GM04503 (cell line): Measurements from ENCODE around the gene GJB6.
"Not testable (repeated sequence)": the region's sequence is repeated elsewhere in the genome, so short reads cannot be mapped to it uniquely, and the experiment has no call there.

Experiments used
- DNase-seq: peaks from one replicate; pipeline ENCODE4 v3.0.0-alpha.2; 2012; ENCODE audit warnings: low read depth

Gene GJB6

DNA sequence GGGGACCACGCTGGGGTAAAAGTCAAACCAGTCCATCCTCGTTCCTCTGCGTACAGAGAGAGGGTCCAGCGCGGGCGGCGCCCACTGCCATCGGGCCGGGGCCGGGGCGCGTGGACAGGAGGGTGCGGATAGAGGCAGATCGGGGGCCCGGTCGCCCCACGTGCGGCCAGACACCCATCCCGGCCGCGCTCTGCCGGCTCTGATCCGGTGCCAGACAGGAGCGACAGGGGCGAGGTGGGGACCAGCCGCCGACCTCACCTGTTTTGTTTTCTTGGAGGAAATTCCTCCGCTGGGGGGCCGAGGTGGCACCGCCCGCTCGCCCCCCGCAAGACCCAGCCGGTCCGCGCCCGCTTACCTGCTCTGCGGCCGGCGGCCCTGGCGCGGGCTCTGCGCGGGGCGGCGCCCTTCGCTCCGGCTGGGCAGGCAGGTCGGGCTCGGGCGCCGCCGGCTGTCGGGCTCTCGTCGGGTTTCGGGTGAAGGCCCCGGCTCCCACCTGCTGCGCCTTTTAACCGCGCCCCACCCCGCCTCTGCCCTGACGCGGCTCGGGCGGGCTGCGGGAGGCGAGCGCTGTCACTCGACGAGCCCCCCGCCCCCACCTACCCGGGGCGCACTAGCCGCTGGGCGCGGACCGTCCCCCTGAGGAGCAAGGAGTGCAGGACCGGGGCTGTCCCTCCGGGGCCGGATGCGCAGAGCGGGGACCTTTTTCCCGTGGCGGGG lies at the start of gene GJB6:
TSS of gene GJB6 (minus strand) at position 481 of the 717 bp plus-strand sequence. CDS start 8,839 bp downstream, outside the sequence.
- DNase-seq, result no peak

DNA sequence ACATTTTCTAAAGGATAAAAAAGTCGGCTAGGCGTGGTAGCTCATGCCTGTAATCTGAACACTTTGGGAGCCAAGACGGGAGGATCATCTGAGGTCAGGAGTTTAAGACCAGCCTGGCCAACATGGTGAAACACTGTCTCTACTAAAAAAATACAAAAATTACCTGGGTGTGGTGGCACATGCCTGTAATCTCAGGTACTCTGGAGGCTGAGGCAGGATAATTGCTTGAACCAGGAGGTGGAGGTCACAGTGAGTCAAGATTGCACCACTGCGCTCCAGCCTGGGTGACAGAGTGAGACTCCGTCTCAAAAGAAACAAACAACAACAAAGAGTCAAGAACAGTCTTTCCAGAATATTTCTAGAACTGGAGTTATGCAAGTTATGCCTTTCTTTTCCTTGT lies 44.8 kb upstream of the GJB6 start:
- not testable (repeated sequence) for DNase-seq

DNA sequence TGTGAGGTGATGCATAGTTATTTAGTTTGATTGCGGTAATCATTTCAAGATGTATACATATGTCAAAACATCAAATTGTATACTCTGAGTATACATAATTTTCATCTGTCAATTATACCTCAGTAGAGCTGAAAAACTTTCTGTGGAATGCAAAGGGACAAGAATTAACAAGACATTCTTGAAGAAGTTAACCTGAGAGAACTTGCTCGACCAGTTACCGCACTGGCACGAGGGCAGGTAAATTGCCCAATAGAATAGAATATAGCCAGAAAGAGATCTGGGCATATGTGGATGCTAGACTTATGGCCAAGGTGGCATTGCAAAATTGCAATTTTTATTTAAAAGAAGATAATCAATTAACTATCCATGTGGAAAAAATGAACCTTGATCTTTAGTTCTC lies 42.3 kb upstream of the GJB6 start:
- DNase-seq, result no peak

DNA sequence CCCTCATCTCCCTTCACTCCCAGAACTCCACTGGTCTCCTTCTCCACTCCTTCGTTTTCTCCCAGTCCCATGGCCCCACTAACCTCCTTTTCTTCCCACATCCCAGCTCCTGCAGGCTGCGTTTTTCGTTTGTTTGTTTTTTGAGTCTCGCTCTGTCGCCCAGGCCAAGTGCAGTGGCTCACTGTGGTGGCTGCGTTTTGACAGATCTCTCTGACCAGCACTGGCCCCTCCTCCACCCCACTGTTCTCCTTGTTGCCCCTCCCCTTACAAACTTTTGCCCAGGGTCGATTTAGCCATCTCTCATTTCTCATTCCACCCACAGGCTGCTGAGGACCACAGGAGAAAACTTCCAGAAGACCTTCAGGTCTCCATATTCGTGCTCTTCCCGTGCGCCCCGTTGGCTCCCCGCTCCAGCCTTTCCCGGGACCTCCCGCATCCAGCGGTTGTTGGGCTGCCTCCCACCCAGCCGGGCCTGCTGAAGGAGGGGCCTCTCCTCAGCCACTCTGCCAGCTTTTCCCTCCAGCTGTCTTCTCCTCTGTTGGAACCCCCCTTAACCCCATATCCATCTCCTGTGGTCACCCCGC lies 40.6 kb upstream of the GJB6 start:
- no peak for DNase-seq

DNA sequence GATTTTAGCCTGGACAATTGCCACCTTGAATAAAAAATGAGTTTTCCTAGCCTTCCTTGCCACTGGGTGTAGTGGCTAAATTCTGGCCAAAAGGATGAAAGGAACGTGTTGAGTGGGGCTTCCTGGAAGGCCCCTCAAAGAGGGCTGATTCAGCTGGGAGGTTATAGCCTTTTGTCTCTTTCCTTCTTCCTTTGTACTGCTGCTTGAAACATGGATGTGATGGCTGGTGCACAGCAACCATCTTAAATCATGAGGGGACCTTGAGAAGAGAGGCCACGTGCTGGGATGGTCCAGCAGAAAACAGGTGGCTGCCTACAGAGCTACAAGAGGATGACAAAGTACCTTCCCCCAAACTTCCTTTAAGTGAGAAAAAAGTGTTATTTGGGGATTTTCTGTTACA lies 40.0 kb upstream of the GJB6 start:
- no peak for DNase-seq

DNA sequence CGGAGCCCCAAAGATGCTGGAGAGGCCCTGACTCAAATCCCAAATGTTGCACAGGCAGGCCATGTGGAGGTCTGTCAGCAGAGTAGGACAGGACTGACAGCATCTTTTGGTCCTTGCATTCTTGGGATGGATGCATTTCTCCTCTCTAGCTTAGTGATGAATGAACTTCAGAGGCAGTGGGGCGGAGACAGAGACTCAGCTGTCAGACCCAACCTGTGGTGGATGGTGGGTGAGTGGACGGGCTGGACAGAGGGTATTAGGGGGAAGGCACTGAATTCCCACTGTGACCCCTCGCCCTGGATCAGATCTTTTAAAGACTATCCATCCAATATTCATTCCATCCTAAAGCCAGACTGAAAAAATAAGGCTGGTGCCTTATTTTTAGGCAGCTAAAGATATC lies 39.3 kb upstream of the GJB6 start:
- no peak for DNase-seq

DNA sequence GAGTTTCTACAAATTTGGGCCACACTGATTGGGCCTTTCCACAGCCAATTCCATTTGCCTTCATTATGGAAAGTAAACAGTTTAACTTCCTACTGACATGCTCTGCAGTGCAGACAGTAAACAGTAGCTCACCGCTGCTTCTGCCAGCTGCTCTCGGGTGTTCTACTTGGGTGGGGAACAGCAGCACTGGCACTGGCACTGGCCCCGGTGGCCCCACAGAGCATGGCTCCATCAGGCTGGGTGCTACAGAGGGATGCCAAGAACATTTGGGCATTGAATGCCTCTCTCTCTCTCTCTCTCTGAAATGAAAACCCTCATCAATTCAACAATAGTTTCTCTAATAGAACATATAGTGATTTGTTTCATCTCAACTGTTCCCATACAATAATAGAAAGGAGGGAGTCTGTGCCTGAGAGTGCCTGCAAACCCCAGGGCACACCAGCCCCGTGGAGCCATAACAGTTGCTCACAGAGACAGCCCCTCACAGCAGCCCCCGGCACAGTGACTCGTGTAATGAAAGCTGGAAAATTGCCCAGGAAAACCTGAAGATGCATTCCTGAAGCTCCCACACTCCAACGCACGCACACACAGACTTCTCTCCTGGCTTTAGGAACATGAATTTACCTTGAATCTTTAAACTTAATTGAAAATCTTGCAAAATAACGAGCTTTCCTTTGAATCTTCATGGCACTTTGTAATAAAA lies 38.2 kb upstream of the GJB6 start:
- no peak for DNase-seq

DNA sequence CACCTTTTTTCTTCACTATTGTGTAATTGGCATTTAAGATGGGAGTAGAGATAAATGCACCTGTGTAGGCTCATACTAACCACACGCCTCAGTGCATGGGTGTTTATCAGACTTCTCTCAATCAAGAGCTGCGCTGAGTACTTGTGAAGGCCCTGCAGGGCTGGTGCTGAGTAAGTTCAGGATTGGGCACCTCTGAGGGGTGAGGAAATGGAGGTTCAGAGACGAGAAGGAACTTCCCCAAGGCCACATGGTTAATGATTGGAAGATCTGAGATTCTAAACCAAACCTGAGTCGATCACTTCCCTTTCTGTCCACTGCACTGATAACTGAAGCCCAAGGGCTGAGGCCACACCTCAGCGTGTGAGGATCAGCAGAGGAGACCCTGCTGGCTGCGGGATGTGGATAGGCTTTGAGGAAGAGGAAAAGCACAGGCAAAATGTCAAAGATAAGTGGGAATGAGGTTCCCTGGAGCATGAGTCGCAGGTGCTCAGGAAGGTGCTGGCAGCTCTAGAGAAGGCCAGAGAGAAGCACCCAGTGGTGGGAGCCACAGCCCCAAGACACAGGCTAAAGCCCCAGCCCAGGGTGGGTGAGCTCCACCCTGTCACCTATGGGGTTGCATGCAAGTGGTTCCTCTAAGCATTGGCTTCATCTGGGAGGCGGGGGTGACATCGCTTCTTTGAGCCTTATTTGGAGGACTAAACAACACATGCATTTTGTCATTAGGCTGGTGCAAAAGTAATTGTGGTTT lies 32.3 kb upstream of the GJB6 start:
- DNase-seq, result no peak

DNA sequence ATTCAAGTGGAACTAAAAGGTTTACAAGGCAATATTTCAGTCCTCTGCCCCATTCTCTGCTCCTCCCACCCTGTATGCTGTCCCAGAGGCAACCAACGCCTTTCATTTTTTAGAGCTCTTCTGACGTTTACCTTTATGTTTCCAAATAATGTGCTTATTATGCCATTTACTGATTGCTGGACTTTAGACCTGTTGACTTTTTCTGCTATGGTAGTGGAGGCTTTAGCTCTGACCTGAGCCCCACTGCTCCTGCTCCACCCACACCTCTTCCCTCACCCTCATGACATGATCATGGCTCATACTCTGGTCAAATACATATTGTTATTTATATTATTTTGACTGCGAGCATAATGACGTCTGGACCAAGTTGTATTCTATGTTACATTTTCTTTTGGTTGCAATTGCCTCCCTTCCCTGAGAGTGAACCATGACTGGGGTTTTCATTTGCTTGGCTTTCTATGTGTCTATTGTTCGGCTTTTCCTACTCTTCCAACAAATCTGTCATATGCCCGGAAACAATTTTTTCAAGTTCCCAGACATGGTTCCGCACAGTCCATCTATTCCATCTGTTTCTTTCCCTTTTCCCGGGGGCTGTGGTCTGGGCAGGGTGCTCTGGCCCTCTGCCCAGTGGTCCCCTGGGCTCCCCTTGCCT lies 31.4 kb upstream of the GJB6 start:
- DNase-seq, result no peak

DNA sequence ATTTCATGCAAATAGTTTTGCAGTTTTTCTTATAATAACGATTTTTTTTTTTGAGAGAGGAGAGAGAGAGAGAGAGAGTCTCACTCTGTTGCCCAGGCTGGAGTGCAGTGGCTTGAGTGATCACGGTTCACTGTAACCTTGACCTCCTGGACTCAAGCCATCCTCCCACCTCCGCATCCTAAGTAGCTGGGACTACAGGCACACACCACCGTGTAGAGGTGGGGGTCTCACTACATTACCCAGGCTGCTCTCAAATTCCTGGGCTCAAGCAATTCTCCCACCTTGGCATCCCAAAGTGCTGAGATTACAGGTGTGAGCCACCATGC lies 26.8 kb upstream of the GJB6 start:
- no peak for DNase-seq

DNA sequence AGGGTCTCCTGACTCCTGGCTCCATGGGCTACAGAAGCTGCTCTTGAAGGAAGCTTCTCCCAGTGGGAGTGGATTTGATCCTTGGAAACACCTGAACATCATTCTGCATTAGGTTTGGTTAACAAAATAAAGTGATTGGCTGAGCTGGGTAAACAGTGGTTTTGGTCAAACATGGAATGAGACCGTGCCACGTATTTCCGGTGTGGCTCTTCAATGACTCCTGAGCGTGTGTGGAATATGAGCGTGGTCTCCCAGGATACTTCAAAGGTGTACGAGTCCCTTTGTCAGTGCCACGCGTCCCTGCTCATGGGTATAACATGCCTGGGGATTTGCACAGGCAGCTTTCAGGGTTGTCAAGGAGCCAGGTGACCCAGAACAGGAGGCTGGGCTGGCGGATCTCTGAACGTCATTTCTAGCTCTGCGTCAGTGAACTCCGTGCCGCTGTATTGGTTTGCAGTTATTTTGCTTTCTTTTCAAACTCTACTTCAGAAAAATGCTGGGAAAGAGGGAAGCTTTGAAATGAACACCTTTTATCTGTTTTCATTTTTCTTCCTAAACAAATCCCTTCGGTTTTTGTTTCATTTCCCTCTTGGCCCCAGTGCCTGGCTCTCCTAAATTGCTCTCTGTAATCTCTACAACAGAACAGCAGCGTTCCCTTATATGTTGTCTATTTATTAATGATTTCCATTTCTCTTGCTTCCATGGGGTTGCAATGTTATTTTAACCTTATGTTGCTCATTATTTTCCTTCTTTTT lies 26.3 kb upstream of the GJB6 start:
- no peak for DNase-seq

DNA sequence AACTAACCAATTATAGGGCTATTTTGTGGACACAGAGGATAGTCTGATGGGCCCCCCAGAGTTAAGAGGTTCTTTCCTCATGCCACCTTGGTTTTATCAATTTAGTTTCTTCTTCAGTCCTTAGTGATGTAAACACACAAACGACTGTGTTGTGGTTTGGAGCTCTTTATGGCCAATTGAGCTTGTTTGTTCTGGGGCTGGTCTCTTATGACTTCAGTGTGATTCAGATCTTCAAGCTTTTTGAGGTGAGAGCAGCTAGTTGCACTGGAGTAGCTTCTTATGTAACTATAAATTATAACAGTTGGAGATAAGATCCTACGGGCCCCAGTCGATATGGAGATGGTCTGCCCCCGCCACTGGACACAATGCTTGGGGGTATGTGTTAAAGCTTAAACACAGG lies 22.0 kb upstream of the GJB6 start:
- DNase-seq, result no peak

DNA sequence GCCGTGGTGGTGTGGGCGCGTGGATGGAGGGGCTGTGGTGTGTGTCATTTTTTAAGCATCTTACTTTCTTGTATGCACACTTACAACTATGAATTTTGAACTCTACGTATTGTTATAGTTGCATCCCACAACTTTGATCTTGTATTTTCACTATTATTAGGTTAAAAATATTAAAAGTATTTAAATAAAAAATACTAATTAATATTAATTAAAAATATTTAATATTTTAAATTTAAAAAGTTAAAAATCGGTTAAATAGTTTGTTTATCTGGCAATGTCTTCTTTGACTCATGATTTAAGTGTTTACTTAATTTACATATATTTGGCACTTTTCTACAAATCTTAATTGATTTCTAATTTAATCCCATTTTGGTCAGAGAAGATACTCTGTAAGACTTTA lies 17.8 kb upstream of the GJB6 start:
- no peak for DNase-seq

DNA sequence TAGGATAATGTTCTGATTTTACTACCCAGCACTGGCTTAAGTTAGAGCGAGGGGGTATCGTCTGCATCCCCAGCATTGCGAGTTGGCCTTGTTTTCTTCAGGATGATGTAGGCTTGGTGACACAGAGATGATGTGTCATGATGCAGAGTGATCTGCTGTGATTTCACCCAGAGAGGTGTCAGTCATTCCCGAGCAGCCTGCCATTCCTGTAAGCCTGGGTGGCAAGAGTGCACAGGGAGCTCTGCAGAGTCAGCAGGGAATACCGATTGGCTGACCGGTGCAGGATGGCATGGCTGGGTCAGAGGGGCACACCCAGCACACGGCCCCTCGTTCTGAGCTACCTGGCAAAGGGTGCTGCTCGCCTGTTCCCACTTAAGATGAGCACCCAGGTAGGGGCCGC lies 15.8 kb upstream of the GJB6 start:
- no peak for DNase-seq

DNA sequence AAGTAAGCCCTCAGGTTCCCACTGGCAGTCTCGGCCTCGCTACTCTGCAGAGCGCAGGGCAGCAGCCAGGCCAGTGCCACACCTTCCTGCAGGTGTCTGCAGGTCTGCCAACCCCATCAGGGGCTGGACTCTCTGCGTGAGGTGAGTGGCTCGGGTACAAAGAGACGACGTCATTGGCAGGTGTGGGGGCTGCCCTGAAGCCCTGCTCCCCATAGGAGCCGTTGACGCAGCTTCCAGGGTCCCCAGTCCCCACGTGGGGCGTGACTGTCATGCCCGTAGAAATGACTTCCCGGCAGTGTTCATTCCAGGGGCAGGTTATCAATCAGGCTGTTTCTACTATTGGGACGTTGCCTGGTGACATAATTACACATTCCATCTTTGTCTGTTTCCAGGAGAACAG lies 15.3 kb upstream of the GJB6 start:
- DNase-seq, result no peak

DNA sequence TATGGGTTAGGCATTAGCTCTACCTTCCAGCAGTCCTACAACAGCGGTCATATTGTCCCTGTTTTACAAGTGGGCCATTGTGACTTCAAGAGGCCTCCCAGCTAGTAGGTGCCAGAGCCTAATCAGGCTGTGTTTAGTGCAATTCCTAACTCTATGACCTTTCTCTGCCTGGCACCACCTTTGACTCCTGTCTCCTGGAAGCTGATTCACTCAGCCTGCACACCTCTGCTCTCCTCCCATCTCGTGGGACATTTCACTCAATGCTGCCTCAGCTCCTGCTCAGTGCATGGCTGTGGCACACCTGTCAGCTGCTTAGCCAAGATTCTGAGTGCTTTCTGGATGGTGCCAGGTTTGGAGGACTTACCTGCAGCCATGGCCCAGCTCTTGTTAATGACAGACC lies 9.5 kb upstream of the GJB6 start:
- no peak for DNase-seq

DNA sequence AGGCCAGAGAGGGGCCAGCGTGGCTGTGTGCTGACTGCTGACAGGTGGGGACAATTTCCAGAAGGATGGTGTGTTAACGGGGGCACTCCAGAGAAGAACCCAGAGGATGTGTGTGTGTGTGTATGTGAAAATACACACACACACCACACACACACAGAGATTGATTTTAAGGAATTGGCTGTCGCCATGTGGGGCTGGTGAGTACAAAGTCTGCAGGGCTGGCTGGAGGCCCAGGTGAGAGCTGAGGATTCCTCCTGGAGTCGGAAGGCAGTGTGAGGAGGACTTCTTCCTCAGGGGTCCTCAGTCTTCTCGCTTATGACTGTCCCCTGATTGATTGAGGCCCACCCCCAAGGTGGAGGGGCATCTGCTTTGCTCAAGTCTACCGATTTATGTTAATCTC lies 7.6 kb upstream of the GJB6 start:
- DNase-seq, result no peak

DNA sequence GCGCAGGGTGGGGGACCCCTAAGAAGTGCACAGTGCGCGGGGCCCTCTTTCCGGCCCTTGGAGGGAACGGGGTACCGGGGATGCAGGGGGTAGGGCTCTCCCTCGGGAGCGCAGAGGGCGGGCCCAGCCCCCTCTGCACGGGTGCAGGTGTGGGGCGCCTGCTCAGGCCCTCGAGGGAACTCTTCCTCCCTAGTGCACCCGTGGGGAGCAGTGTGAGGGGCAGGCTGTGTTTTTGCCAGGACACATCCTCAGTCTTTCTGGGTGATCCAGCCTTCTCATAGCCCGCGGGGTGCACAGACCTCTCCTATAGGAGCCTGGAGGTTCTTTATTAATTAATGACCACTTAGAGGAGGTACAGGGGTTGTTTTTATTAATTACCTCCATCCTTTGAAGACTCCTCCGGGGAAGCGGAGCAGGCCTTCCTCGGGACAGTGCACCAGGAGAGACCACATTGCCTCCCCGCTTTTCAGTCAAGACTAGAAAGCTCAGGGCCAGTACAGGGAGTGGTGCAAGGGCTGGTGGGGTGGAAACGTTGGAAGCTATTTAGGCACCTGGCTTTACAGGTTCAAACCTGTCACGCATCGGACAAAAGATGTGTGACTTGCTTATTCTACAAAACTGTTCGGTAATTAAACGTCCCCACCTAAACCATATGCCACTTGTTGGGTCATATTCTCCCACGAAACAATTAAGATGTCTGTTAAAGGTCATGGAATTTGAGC lies 598 bp upstream of the GJB6 start:
- no peak for DNase-seq

DNA sequence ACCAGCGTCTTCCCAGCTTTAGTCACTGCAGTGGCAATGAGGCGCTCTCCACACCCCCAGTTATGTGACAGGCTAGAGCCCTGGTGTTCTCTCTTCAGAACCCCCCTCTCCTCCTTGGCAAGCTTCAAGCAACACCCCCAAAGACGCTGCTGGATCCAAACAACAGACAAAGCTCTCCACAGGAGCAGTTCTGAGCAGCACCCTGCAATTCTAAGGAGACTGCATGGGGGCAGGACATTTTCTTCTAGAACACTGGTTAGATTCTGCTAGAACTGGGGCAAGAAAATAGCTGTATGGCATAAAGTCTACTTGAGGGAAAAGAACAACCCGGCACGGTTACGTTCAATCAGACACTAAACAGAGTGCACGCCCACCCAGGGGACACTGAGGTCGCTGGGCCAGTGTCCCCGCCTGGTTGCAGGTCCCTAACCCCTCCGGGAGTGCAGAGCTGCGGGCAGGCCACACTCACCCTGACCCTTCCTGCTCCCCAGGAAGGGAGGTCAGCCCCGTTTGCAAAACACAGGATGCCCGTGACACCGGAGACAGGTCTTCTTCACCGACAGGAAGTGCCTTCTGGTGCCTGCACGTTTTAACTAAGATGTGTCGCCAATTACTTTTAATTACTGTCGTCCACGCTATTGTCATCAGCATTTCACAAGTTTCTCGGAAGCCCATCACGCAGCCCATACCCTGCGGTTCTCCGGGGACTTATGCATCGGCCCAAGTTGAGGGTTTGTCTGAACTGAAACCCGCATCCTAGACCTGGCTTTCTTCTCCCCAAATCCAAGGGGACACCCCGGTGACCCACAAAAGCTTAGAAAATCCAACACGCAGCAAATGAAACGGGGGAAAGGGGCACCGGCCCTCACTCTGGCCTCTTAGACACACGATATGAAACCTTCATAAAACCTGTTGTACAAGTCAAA lies 943 bp downstream of the GJB6 start:
- DNase-seq, result no peak

DNA sequence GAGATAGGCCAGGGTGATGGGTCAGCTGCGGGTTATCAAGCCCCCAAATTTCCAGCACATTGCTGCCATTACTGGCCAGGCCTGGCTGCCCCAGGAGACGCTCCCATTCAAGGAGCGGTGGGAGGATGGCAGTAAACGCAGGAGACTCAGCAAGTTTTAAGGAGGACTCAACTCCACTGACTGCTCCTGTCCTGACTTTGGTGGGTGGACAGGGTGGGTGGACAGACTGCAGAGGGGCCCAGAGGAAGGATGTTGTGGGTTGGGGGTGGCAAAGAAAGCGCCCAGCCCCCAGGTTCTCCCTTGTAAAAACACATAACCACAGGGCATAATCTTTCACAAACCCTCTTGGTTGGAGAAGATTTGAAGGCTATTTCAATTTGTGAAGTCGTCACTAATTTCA lies 4.4 kb downstream of the GJB6 start:
- no peak for DNase-seq
